Tibial artery (tissue), 4 donors: ENCODE data around the gene STARD13.

Source experiments
- DNase-seq, 2 donors: peaks; one replicate each; pipeline ENCODE4 v3.0.0-alpha.2; 2019
- H3K27ac ChIP-seq, 2 donors: fragments of 200-600 bp; sonication (generic) in 1 of 2; 1 replicate in 1 of 2; 2 replicates in 1 of 2; pipeline ENCODE4 v1.5.1; 2018 to 2019; ENCODE audit warnings: mild to moderate bottlenecking in 1 of 2
- H3K27me3 ChIP-seq, 2 donors: fragments of 200-600 bp; sonication (generic) in 1 of 2; one replicate each; pipeline versions ENCODE4 v1.5.1 to v1.6.0; 2016 to 2019
- H3K36me3 ChIP-seq, 3 donors: fragments of 200-600 bp; sonication (generic) in 2 of 3; one replicate each; pipeline ENCODE4 v1.5.1; 2016 to 2019; ENCODE audit warnings: mild to moderate bottlenecking in 2 of 3
- H3K4me1 ChIP-seq, 4 donors: fragments of 200-600 bp; sonication (generic) in 2 of 4; 1 replicate in 3 of 4; 2 replicates in 1 of 4; pipeline ENCODE4 v1.5.1; 2016 to 2019
- H3K4me3 ChIP-seq, 2 donors: fragments of 200-600 bp; sonication (generic) in 1 of 2; 1 replicate in 1 of 2; 2 replicates in 1 of 2; pipeline ENCODE4 v1.5.1; 2018 to 2019; ENCODE audit warnings: mild to moderate bottlenecking in 2 of 2
- H3K9me3 ChIP-seq, 3 donors: fragments of 200-600 bp; sonication (generic) in 1 of 3; one replicate each; pipeline ENCODE4 v1.5.1; 2016 to 2019
- CTCF ChIP-seq, 2 experiments: fragments of 200-600 bp in 1 of 2; fragments of 450-650 bp in 1 of 2; IDR thresholded peaks; one replicate each; pipeline ENCODE4 v1.5.1; 2017 to 2019; ENCODE audit warnings: antibody characterized with exemption in 2 of 2, mild to moderate bottlenecking in 1 of 2, moderate library complexity in 1 of 2
- intact Hi-C: fragments of 100-400 bp; cut with DNase I; formaldehyde crosslinking; loops from one replicate; pipeline ENCODE4 v1.15.0; 2023; ENCODE audit warnings: low total_unique reads

Gene STARD13

GRCh38 chr13:33078263-33078662 is 207.3 kb downstream of the STARD13 start:
- intact Hi-C loops = no loop called here
- Histone ChIP-seq H3K27ac (no peak overlapping the region), H3K4me1 (no peaks in the 10 kb centered on the region), H3K27me3 (no peaks in the 10 kb centered on the region), H3K4me3 (no peak overlapping the region), H3K36me3 (no peaks in the 10 kb centered on the region), H3K9me3 (no peaks in the 10 kb centered on the region)
- DNase-seq = no peak
- TF ChIP-seq CTCF (IDR thresholded peaks at IDR 0.05) = no peak

- no peak for TF ChIP-seq CTCF (IDR thresholded peaks at IDR 0.05)
- Histone ChIP-seq H3K27me3 (no peaks in the 10 kb centered on the region), H3K4me3 (no peak overlapping the region), H3K36me3 (no peaks in the 10 kb centered on the region), H3K27ac (no peak overlapping the region), H3K4me1 (no peaks in the 10 kb centered on the region), H3K9me3 (no peaks in the 10 kb centered on the region)
- DNase-seq = no peak
- intact Hi-C loops = no loop called here
Measured at GRCh38 chr13:33076001-33076992, 209.3 kb downstream of the STARD13 start.

- H3K9me3 ChIP-seq = no peaks in the 10 kb centered on the region
- no peaks in the 10 kb centered on the region for H3K4me1 ChIP-seq
- no peaks in the 10 kb centered on the region for H3K27me3 ChIP-seq
- no peak overlapping the region for H3K4me3 ChIP-seq
- no peak for DNase-seq
- intact Hi-C loops = no loop called here
- H3K36me3 ChIP-seq = no peaks in the 10 kb centered on the region
- no peak for TF ChIP-seq CTCF (IDR thresholded peaks at IDR 0.05)
- H3K27ac ChIP-seq = no peak overlapping the region
Measured at GRCh38 chr13:33073338-33073737, 212.2 kb downstream of the STARD13 start.

- H3K27ac ChIP-seq = no peak overlapping the region
- intact Hi-C loops = no loop called here
- no peaks in the 10 kb centered on the region for H3K36me3 ChIP-seq
- no peak for DNase-seq
- no peaks in the 10 kb centered on the region for H3K9me3 ChIP-seq
- H3K27me3 ChIP-seq = no peaks in the 10 kb centered on the region
- no peaks in the 10 kb centered on the region for H3K4me1 ChIP-seq
- TF ChIP-seq CTCF (IDR thresholded peaks at IDR 0.05) = no peak
- H3K4me3 ChIP-seq = no peak overlapping the region
Measured at GRCh38 chr13:33072759-33073158, 212.8 kb downstream of the STARD13 start.

- Histone ChIP-seq H3K4me1 (no peaks in the 10 kb centered on the region), H3K36me3 (no peaks in the 10 kb centered on the region), H3K27me3 (no peaks in the 10 kb centered on the region), H3K9me3 (no peaks in the 10 kb centered on the region), H3K27ac (no peak overlapping the region), H3K4me3 (no peak overlapping the region)
- intact Hi-C loops = no loop called here
- no peak for TF ChIP-seq CTCF (IDR thresholded peaks at IDR 0.05)
- no peak for DNase-seq
Measured at GRCh38 chr13:33072282-33072681, 213.3 kb downstream of the STARD13 start.
